GM12864 (cell line): ENCODE measurements around the gene GLMP.

Experiments
- DNase-seq: peaks from one replicate; pipeline ENCODE4 v3.0.0-alpha.2; 2011; ENCODE audit warnings: low read depth
- H3K4me3 ChIP-seq: 2 replicates; pipeline ENCODE4 v1.5.1; 2011; ENCODE audit warnings: mild to moderate bottlenecking, low read depth, low read length, control low read depth
- TF ChIP-seq, protein P1 (sequence below): IDR thresholded peaks from 2 replicates; pipeline ENCODE4 v1.5.1; 2011; ENCODE audit warnings: low read depth, mild to moderate bottlenecking, moderate library complexity, low read length, control low read depth, inconsistent platforms; ENCODE audit errors: missing control alignments

The GLMP gene

DNA sequence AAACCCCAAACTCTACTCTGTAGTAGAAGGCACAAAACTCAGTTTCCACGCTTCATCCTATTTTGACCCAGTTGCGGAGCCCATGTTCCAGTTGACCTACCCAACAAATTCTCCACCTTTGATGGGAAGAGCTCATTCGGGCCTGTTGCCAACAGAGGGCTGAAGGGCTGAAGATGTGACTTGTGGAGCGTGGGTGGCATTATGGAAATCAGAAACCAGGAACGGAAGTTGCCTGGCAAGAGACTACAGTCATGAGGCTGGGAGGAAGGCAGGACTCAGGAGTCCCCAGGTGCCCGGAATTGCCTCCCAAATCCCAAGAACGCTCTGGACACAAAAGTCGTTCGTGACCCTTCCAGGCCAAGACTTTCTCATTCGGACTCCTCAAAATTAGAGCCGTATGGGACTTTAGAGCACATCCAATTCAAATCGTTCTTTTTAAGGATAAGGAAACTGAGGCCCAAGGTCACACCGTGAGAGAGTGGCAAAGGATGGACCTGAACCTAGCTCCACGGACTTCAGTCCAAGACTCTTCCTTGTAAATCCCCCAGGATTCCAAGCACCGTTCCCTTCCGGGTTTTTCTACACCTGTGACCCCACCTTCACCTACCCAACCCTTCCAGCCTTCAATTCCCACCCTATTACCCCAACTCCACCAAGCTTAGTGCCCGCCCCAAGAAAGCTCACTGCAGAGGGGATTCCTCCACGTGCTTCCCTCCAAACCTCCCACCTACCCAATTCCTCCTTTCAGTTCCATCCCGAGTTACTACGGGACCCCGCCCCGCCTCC, 13.6 kb downstream of the GLMP start:
- peak overlapping the region; percentile 97 for H3K4me3 ChIP-seq
- DNase-seq, result no peak
- TF ChIP-seq, protein P1, sequence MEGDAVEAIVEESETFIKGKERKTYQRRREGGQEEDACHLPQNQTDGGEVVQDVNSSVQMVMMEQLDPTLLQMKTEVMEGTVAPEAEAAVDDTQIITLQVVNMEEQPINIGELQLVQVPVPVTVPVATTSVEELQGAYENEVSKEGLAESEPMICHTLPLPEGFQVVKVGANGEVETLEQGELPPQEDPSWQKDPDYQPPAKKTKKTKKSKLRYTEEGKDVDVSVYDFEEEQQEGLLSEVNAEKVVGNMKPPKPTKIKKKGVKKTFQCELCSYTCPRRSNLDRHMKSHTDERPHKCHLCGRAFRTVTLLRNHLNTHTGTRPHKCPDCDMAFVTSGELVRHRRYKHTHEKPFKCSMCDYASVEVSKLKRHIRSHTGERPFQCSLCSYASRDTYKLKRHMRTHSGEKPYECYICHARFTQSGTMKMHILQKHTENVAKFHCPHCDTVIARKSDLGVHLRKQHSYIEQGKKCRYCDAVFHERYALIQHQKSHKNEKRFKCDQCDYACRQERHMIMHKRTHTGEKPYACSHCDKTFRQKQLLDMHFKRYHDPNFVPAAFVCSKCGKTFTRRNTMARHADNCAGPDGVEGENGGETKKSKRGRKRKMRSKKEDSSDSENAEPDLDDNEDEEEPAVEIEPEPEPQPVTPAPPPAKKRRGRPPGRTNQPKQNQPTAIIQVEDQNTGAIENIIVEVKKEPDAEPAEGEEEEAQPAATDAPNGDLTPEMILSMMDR, result no peak

DNA sequence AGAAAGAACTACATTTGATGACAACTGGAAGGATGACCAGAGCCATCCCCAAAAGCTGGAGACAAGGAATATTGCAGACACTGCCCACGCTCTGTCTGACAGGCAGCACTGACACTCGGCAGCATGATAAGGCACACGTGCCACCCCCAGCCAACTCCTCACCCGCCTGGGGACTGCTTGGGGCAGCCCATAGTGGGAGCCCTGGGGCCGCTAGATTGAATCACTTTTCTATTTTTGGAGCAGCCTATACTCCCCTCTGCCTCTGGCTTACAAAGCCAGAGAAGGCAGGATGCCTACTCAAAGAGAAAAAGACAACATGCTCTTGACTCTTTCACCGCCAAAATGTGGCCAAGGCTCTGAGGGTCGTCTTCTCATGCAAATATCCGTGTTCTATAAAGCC, 14.2 kb downstream of the GLMP start:
- peak overlapping the region; percentile 97 for H3K4me3 ChIP-seq
- TF ChIP-seq, protein P1, result no peak
- DNase-seq, result no peak

DNA sequence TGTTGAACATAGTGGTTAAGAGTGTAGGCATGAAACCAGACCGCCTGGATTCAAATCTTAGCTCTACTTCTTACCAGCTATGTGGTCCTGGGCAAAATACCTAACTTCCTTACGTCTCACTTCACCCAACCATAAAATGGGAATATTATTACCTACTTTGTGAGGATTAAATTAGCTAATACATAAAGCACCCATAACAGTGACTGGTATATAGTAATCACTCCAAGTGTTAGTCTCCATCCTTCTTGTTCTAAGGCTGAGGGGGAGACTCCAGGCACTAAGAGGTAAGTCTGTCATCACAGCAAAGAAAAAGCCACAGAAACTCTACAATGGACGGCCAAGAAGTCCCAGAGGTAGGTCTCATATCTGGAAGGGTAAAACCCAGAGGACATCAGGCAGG, 15.6 kb downstream of the GLMP start:
- H3K4me3 ChIP-seq, result no peak overlapping the region
- DNase-seq, result no peak
- TF ChIP-seq, protein P1, result no peak

DNA sequence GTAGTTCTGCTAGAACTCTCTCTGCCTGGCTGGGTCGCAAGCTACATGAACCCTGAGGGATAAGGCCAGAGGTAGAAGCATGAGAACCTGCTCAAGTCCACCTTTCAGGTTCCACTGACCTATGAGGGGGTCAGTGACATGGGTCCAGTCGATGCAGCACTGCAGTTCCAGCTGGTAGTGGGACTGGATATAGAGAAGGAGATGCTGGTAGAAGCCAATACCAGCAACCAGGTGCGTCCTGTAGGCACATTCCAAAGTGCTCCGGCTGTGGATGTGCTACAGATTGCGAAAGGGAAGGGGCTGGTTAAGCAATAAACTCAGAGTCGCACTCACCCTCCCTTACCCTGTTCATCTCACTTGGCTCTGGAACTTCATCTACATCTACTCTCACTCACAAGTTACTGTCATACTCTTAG, 18.5 kb downstream of the GLMP start:
- no peak for DNase-seq
- no peak overlapping the region for H3K4me3 ChIP-seq
- TF ChIP-seq, protein P1, result no peak

DNA sequence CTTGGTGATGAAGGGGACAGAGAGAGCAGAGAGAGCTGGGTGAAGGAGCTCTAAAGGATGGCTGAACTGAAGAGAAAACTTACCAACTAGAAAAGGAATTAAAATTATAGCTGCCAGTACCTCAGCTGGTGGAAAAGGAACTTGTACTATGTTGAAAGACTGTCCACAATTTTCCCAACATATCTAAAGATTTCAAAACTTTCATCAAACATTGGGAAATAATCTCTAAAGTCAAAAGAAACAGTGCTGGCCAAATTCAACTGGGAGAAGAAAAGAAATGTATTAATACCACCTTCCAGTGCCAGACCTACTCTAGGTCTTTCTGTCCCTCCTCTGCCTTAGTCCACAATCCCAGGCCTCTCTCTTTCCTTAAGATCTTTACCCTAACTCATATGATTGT, 18.9 kb downstream of the GLMP start:
- DNase-seq, result no peak
- TF ChIP-seq, protein P1, result no peak
- H3K4me3 ChIP-seq, result no peak overlapping the region

- DNase-seq, result no peak
- no peak overlapping the region for H3K4me3 ChIP-seq
- TF ChIP-seq, protein P1, result no peak
Measured at GRCh38 chr1:156270314-156270713, 25.2 kb downstream of the GLMP start.

GRCh38 chr1:156268336-156268735, 27.1 kb downstream of the GLMP start:
- H3K4me3 ChIP-seq, result no peak overlapping the region
- no peak for DNase-seq
- TF ChIP-seq, protein P1, result no peak
